ENCODE measurements around the gene MTX1. TPM values are rescaled to one million over a fixed set of nuclear protein-coding genes. Genes with fewer than 3 reads are reported as not detected.
A peak's percentile ranks its signal among the peaks of the same experiment; 100 is the strongest.

MTX1 gene
- total and polyA plus RNA-seq, 2 of the 4 experiments (the other 2 are of a cell fraction), result 67.2 to 73.7 TPM

DNA sequence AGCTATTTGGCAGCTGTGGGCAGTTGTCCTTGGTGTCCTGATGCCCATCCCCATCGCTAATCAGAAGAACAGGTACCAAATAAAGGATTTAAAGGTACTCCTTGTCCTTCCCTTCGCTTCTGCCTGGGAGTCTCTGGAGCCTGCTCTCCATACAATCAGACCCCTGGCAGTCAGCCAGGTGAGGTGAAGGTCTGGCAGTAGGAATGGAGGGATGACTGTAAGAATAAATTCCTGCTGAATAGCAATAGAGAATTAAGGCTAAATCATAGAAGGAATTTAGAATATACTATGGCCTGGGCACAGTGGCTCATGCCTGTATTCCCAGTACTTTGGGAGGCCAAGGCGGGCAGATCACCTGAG, 10.0 kb upstream of the MTX1 start:
- no peak overlapping the region for H2BK120ac ChIP-seq (ENCODE audit: low read depth, low read length)
- dilution Hi-C loops (cut with HindIII; ENCODE audit: low sequenced_read_pairs, unreplicated experiment) (no loop called here), intact Hi-C loops (cut with micrococcal nuclease) (no loop called here), in situ Hi-C loops (cut with MboI; ENCODE audit: low sequenced_read_pairs) (no loop called here)
- H4K20me1 ChIP-seq (ENCODE audit: insufficient read depth, low read length), result no peaks in the 10 kb centered on the region
- no peak overlapping the region for H3K4me2 ChIP-seq (ENCODE audit: low read depth, low read length)
- ChIA-PET POLR2A (ENCODE audit: unreplicated experiment) (no interaction called here), CTCF (no interaction called here)
- H2AK9ac ChIP-seq (replicated peaks; ENCODE audit: low read depth, low read length, poor library complexity), result peak overlapping the region; percentile 7
- no peak overlapping the region for H3K14ac ChIP-seq (replicated peaks; ENCODE audit: low read depth, low read length)
- no peak overlapping the region for H3K9ac ChIP-seq (ENCODE audit: low read depth, low read length)
- no peak overlapping the region for H2BK15ac ChIP-seq (ENCODE audit: low read depth, low read length)
- no peak overlapping the region for H3K4ac ChIP-seq (ENCODE audit: low read depth, low read length)
- H3K9me1 ChIP-seq (ENCODE audit: insufficient read depth, low read length), result peaks cover 15% of the 10 kb centered on the region; the same call in 1 of the 2 replicates
- H3K23ac ChIP-seq (ENCODE audit: low read depth, low read length), result no peak overlapping the region
- no peaks in the 10 kb centered on the region for H3K9me3 ChIP-seq (ENCODE audit: control insufficient read depth, insufficient read depth, low read length)
- no peak overlapping the region for H2AK5ac ChIP-seq (ENCODE audit: low read depth, low read length)
- H3K27me3 ChIP-seq (ENCODE audit: control insufficient read depth, insufficient read depth, low read length), result no peaks in the 10 kb centered on the region
- no TSS peak for BruUV-seq (replicated peaks)
- no peak overlapping the region for H4K8ac ChIP-seq (ENCODE audit: low read depth in 2 of 2, low read length in 2 of 2)
- H3K4me3 ChIP-seq (ENCODE audit: insufficient read depth, low read depth, low read length), result no peak overlapping the region
- H3K18ac ChIP-seq (ENCODE audit: low read depth, low read length), result no peak overlapping the region
- H4K5ac ChIP-seq (ENCODE audit: low read depth, low read length), result no peak overlapping the region
- no peak overlapping the region for H2BK5ac ChIP-seq (ENCODE audit: low read depth, low read length, poor library complexity, severe bottlenecking)
- no peak overlapping the region for H4K91ac ChIP-seq (ENCODE audit: insufficient read depth, low read depth, low read length)
- no peak overlapping the region for H3K27ac ChIP-seq (ENCODE audit: insufficient read depth, low read length)
- TF ChIP-seq MAFK (IDR thresholded peaks at IDR 0.05; ENCODE audit: low read depth, low read length), result no peak
- TF ChIP-seq SMC3 (IDR thresholded peaks at IDR 0.05; ENCODE audit: low read depth, low read length), result no peak
- TF ChIP-seq CHD1 (IDR thresholded peaks at IDR 0.05; ENCODE audit: low read depth, low read length), result no peak
- no peak for TF ChIP-seq MAZ (IDR thresholded peaks at IDR 0.05; ENCODE audit: borderline replicate concordance, low read depth, low read length)
- no peak for TF ChIP-seq CEBPB (IDR thresholded peaks at IDR 0.05; ENCODE audit: low read depth, low read length)
- TF ChIP-seq, protein P1, sequence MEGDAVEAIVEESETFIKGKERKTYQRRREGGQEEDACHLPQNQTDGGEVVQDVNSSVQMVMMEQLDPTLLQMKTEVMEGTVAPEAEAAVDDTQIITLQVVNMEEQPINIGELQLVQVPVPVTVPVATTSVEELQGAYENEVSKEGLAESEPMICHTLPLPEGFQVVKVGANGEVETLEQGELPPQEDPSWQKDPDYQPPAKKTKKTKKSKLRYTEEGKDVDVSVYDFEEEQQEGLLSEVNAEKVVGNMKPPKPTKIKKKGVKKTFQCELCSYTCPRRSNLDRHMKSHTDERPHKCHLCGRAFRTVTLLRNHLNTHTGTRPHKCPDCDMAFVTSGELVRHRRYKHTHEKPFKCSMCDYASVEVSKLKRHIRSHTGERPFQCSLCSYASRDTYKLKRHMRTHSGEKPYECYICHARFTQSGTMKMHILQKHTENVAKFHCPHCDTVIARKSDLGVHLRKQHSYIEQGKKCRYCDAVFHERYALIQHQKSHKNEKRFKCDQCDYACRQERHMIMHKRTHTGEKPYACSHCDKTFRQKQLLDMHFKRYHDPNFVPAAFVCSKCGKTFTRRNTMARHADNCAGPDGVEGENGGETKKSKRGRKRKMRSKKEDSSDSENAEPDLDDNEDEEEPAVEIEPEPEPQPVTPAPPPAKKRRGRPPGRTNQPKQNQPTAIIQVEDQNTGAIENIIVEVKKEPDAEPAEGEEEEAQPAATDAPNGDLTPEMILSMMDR (conservative IDR thresholded peaks at IDR 0.05; ENCODE audit: low read depth, low read length), result no peak
- no peak for TF ChIP-seq RAD21 (IDR thresholded peaks at IDR 0.05; ENCODE audit: low read length)
- no peak for TF ChIP-seq RCOR1 (IDR thresholded peaks at IDR 0.05; ENCODE audit: insufficient replicate concordance, low read length)
- TF ChIP-seq RFX5 (IDR thresholded peaks at IDR 0.05; ENCODE audit: low read depth, low read length), result no peak
- TF ChIP-seq POLR2A (IDR thresholded peaks at IDR 0.05; ENCODE audit: low read depth, low read length), result no peak
- TF ChIP-seq FOS (IDR thresholded peaks at IDR 0.05; ENCODE audit: low read depth, low read length), result no peak
- TF ChIP-seq NFE2L2 (IDR thresholded peaks at IDR 0.05; ENCODE audit: low read depth, low read length), result no peak
- TF ChIP-seq, protein P2, sequence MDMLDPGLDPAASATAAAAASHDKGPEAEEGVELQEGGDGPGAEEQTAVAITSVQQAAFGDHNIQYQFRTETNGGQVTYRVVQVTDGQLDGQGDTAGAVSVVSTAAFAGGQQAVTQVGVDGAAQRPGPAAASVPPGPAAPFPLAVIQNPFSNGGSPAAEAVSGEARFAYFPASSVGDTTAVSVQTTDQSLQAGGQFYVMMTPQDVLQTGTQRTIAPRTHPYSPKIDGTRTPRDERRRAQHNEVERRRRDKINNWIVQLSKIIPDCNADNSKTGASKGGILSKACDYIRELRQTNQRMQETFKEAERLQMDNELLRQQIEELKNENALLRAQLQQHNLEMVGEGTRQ (IDR thresholded peaks at IDR 0.05; ENCODE audit: low read depth, low read length), result no peak
- no peak for TF ChIP-seq BHLHE40 (IDR thresholded peaks at IDR 0.05; ENCODE audit: low read depth, low read length)
- TF ChIP-seq, protein P3, sequence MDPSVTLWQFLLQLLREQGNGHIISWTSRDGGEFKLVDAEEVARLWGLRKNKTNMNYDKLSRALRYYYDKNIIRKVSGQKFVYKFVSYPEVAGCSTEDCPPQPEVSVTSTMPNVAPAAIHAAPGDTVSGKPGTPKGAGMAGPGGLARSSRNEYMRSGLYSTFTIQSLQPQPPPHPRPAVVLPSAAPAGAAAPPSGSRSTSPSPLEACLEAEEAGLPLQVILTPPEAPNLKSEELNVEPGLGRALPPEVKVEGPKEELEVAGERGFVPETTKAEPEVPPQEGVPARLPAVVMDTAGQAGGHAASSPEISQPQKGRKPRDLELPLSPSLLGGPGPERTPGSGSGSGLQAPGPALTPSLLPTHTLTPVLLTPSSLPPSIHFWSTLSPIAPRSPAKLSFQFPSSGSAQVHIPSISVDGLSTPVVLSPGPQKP (IDR thresholded peaks at IDR 0.05; ENCODE audit: borderline replicate concordance, low read depth, low read length), result no peak
- no peak for TF ChIP-seq MXI1 (IDR thresholded peaks at IDR 0.05; ENCODE audit: borderline replicate concordance, low read depth, low read length)
- no CpG with 5 or more reads among the region's 3 CpGs for WGBS, 2 experiments (ENCODE audit: extremely low coverage in 2 of 2, insufficient read length in 1 of 2)
- peaks cover 13 to 30% of the 10 kb centered on the region in 2 experiments; a peak in 3 of 4 replicates for H3K79me1 ChIP-seq (ENCODE audit: low read depth in 1 of 2, low read length in 2 of 2)
- H2BK20ac ChIP-seq (ENCODE audit: low read depth, low read length), result no peak overlapping the region
- DNase-seq (no peak), ATAC-seq (ENCODE audit: low read depth) (no peak)
- peaks cover 12% of the 10 kb centered on the region for H3K4me1 ChIP-seq (ENCODE audit: control insufficient read depth, insufficient read depth, low read length)
- peaks cover 28% of the 10 kb centered on the region for H3K36me3 ChIP-seq (ENCODE audit: control insufficient read depth, insufficient read depth, low read length)
- no peak overlapping the region for H2AFZ ChIP-seq (replicated peaks; ENCODE audit: low read length, poor library complexity)
- H3K56ac ChIP-seq (ENCODE audit: extremely low read depth, insufficient read depth, low read length), result no peak overlapping the region
